ENCODE results near the gene TIRAP. TPM values are rescaled to one million over a fixed set of nuclear protein-coding genes. Genes with fewer than 3 reads are reported as not detected.

The TIRAP gene
- total RNA-seq, 6 experiments from 2014 or later, result 8.0 to 12.1 (median 9.7) TPM

- peak overlapping the region; percentile 75 to 97 (median 90) for H3K27ac ChIP-seq
- peaks cover 0 to 9% (median 2%) of the 10 kb centered on the region in 4 donors for H3K36me3 ChIP-seq
- 18% methylated on average over 12 of the region's 17 CpGs for WGBS (ENCODE audit: insufficient coverage, low coverage, low lambda C conversion rate, missing lambda C conversion rate)
- TF ChIP-seq POLR2A (IDR thresholded peaks at IDR 0.05) (peak; percentile 44), CTCF (IDR thresholded peaks at IDR 0.05) (no peak)
- H3K27me3 ChIP-seq, result no peaks in the 10 kb centered on the region
- H3K4me3 ChIP-seq, result peak overlapping the region; percentile 48 to 79 (median 55)
- DNase-seq (peak; percentile 83 to 91 (median 91)), ATAC-seq (peak; percentile 67 to 84 (median 74))
- intact Hi-C loops (cut with DNase I), result no loop called here
- H3K4me1 ChIP-seq, result peaks cover 0 to 31% (median 9%) of the 10 kb centered on the region in 4 donors
- H3K9me3 ChIP-seq, result no peaks in the 10 kb centered on the region
These were observed 44.5 kb downstream of the TIRAP start for GRCh38 chr11:126327281-126328000.

GRCh38 chr11:126328001-126328390 lies 45.1 kb downstream of the TIRAP start:
- H3K27ac ChIP-seq, result peak overlapping the region; percentile 70 to 97 (median 90)
- TF ChIP-seq POLR2A (IDR thresholded peaks at IDR 0.05) (no peak), CTCF (IDR thresholded peaks at IDR 0.05) (no peak)
- peak in 1 of 3 donors; percentile 62 for DNase-seq

GRCh38 chr11:126328444-126328843 lies 45.6 kb downstream of the TIRAP start:
- peak; percentile 11 to 41 (median 34) for ATAC-seq
- 50% methylated on average over 3 of the region's 12 CpGs for WGBS (ENCODE audit: insufficient coverage, low coverage, low lambda C conversion rate, missing lambda C conversion rate)
- H3K27ac ChIP-seq, result peak overlapping the region; percentile 70 to 97 (median 90)

More at GRCh38 chr11:126328001-126328390, 45.1 kb downstream of the TIRAP start:
- WGBS (ENCODE audit: insufficient coverage, low coverage, low lambda C conversion rate, missing lambda C conversion rate), result 44% methylated on average over 5 of the region's 20 CpGs
- Histone ChIP-seq H3K4me3 (peak overlapping the region; percentile 48 to 79 (median 55)), H3K4me1 (peaks cover 0 to 36% (median 10%) of the 10 kb centered on the region in 4 donors), H3K36me3 (peaks cover 0 to 9% (median 2%) of the 10 kb centered on the region in 4 donors), H3K9me3 (no peaks in the 10 kb centered on the region), H3K27me3 (no peaks in the 10 kb centered on the region)
- ATAC-seq, result peak; percentile 2 to 39 (median 30)
- intact Hi-C loops (cut with DNase I), result no loop called here

More at GRCh38 chr11:126328444-126328843, 45.6 kb downstream of the TIRAP start:
- Histone ChIP-seq H3K4me3 (peak overlapping the region; percentile 48 to 79 (median 55)), H3K36me3 (peaks cover 0 to 9% (median 2%) of the 10 kb centered on the region in 4 donors), H3K9me3 (no peaks in the 10 kb centered on the region), H3K27me3 (no peaks in the 10 kb centered on the region), H3K4me1 (peaks cover 0 to 41% (median 11%) of the 10 kb centered on the region in 4 donors)
- intact Hi-C loops (cut with DNase I), result no loop called here
- TF ChIP-seq CTCF (IDR thresholded peaks at IDR 0.05), result no peak
- no peak for TF ChIP-seq POLR2A (IDR thresholded peaks at IDR 0.05)
- peak in 1 of 3 donors; percentile 68 for DNase-seq

Data from right lobe of liver (tissue), 6 donors.